ENCODE results near the gene CFAP45.

Gene CFAP45

DNA sequence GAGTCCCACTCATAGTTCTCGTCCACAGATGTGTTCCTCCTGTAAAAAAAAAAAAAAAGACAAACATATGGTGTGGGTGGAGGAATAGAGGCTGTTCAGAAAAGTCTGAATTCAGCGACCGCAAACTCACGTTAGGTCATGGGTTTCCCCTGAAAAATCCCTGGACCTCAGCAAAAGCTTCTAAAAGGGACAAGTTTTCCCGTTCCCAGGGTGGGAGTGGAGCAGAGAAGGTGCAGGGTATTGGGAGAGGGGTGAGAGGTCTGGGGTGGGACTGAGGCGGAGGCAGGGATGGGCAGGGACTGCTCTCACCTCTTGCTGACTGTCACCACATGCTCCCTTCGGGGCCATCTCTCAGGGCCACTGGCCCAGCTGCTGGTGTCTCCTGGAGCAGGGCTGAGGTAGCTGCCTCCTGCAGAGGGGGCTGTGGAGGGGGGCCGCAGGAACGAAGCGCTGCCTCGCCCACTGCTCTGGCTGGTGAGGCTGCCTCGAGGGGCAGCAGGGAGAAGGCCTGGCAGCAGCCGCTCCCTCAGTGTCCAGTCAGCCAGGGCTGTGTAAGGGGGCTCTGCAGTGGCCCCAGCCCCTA is 28.0 kb upstream of the CFAP45 start:
- no peak for DNase-seq (ENCODE audit: low read depth)
- TF ChIP-seq, protein P1, sequence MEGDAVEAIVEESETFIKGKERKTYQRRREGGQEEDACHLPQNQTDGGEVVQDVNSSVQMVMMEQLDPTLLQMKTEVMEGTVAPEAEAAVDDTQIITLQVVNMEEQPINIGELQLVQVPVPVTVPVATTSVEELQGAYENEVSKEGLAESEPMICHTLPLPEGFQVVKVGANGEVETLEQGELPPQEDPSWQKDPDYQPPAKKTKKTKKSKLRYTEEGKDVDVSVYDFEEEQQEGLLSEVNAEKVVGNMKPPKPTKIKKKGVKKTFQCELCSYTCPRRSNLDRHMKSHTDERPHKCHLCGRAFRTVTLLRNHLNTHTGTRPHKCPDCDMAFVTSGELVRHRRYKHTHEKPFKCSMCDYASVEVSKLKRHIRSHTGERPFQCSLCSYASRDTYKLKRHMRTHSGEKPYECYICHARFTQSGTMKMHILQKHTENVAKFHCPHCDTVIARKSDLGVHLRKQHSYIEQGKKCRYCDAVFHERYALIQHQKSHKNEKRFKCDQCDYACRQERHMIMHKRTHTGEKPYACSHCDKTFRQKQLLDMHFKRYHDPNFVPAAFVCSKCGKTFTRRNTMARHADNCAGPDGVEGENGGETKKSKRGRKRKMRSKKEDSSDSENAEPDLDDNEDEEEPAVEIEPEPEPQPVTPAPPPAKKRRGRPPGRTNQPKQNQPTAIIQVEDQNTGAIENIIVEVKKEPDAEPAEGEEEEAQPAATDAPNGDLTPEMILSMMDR (IDR thresholded peaks at IDR 0.05; ENCODE audit: control insufficient read depth, insufficient read depth, low read depth, low read length, missing control alignments): no peak
- H3K4me3 ChIP-seq (ENCODE audit: control insufficient read depth, low read depth, low read length): no peak overlapping the region

DNA sequence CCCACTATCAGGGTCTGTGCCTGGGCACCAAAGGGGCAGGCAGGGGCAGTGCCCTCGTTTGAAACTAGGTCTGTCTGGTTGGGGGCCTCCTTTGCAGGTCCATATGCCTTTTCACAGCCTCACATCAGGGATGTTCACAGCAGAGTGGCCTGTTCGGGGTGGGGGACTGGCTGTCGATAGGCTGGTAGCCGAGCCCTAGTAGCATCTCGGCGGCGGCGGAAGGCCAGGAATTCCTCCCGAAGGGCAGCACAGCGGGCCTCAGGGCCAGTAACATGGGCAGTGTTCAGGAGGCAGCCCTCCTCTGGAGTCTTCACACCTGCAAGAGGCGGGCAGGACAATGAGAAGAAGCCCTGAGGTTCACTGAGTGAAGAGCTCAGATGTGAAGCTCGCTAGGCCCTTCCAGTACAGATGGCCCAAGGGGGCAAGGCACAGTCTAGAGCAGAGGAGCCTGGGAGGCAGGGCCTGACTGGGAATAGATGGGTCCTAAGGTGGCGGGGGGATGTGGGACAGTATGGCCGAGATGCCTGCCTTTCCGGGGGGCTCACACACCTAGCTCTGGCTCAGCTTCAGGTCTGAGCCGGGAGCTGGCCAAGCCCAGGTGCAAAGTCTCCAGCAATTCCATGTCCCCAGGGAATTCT is 27.4 kb upstream of the CFAP45 start:
- no peak for DNase-seq (ENCODE audit: low read depth)
- TF ChIP-seq, protein P1 (IDR thresholded peaks at IDR 0.05; ENCODE audit: control insufficient read depth, insufficient read depth, low read depth, low read length, missing control alignments): no peak
- no peak overlapping the region for H3K4me3 ChIP-seq (ENCODE audit: control insufficient read depth, low read depth, low read length)

DNA sequence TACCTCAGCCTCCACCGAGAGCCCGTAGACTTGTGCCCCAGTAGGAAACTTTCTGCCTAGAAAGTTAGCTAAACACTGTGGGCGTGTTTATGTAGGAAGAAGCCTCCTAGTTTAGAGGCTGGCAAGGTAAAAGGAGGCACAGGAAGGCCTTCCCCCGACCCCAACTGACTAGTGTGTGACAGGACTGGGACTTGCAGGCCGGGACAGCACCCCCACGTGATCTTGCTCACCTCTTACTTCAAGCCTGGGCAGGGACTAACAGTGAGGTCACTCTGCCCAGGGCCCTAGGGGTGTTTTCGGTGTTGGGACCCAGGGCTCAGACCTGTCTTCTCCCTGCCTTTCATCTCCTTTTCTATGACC is 25.7 kb upstream of the CFAP45 start:
- DNase-seq (ENCODE audit: low read depth): no peak
- TF ChIP-seq, protein P1 (IDR thresholded peaks at IDR 0.05; ENCODE audit: control insufficient read depth, insufficient read depth, low read depth, low read length, missing control alignments): no peak
- H3K4me3 ChIP-seq (ENCODE audit: control insufficient read depth, low read depth, low read length): peak overlapping the region; percentile 73

DNA sequence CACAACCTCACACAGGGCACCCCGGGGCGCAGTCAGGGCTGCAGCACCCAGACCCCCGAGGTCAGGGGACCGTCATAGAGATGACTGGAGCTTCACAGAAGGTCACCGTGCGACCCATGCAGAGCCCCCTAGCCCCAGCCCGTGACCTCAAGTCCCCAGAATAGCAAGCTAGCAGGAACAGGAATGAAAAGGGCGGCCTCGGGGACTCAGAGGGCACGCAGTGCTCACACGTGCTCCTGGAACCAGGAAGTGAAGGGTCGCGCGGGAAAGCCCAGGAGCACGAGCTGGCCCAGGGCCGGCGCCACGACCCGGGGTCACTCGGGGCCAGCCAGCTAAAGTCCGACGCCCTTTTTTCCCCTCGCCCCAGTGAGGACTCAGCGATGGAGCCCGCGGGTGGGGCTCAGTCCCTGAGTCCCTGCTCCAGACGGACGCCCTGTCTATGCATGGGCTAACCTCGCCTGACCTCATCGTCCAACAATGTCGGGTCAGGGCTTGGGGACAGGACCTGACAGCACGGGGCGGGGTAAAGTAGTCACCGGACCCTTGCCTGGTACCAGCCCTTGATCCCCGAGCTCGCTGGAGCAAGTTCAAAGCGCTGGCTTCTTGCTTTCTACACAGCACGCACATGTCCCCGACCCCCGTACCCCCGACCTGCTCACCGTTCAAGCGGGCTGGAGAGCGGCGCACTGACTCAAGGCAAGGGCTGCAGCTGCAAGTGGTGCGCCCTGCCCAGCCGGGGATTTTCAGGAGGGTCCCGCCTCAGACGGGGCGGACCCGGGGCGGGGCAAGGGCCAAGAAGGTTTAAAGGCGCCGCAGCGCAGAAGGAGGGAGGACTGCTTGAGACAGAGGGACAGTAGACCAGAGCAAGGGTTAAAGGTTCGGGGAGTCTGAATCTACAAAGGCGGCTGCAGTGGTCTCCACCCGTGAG is 25.1 kb upstream of the CFAP45 start, which contains the start of gene TAGLN2:
TAGLN2 (minus strand) TSS at position 717 of the 928 bp plus-strand sequence. CDS start 4,998 bp downstream, outside the sequence.
- peak within 1 kb of the TSS; percentile 73 for H3K4me3 ChIP-seq (ENCODE audit: control insufficient read depth, low read depth, low read length)
- TF ChIP-seq, protein P1 (IDR thresholded peaks at IDR 0.05; ENCODE audit: control insufficient read depth, insufficient read depth, low read depth, low read length, missing control alignments): no peak
- peak; percentile 57 for DNase-seq (ENCODE audit: low read depth)

DNA sequence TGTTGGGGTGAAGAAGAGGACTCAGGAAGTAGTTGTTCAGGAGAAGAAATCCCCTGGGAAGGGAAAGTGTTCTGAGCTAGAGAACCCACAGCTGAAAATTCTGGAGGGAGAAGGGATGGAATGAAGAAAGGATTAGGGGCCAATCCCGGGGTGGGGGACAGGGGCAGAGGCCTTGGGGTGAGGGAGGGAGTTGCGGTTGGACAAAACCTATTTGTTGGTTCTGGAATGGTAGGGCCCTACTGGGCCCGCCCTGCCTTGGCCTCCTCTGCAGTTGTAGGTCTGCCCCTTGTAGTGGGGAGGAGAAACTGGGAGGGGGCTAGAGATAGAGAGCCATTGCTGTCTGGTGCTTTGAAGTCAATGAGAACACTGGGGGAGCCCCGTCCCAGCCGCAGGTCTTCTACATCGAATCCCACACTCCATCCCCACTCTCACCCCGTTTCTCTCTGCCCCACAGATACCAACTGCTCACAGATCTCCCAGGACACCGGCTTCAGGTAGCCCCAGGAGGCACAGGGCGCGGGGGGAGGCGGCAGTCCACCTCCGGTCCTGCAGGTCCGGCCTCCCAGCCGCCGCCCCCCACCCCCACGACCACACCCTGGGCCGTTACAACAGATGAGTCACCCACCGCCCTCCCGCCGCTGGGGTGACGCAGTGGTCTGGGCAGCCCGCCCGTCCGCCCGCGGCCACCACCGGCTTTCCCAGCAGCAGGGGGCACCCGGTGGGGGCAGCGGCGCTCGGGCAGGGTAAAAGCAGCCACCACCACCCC is 24.2 kb upstream of the CFAP45 start:
- TF ChIP-seq, protein P1 (IDR thresholded peaks at IDR 0.05; ENCODE audit: control insufficient read depth, insufficient read depth, low read depth, low read length, missing control alignments): no peak
- H3K4me3 ChIP-seq (ENCODE audit: control insufficient read depth, low read depth, low read length): peak overlapping the region; percentile 73
- DNase-seq (ENCODE audit: low read depth): peak; percentile 66
